Brain microvascular endothelial cell (primary cell): ENCODE data around the gene L1CAM.
A peak's percentile ranks its signal among the peaks of the same experiment; 100 is the strongest.
"Not testable (repeated sequence)": the region's sequence is repeated elsewhere in the genome, so short reads cannot be mapped to it uniquely, and the experiment has no call there.

ENCODE experiments used
- DNase-seq: peaks from one replicate; pipeline ENCODE4 v3.0.0-alpha.2; 2020
- H3K27ac ChIP-seq: fragments of 250-450 bp; sonication (Bioruptor Pico); 2 replicates; pipeline ENCODE4 v1.5.1; 2020; ENCODE audit warnings: mild to moderate bottlenecking, moderate library complexity
- H3K27me3 ChIP-seq: fragments of 250-450 bp; sonication (Bioruptor Pico); replicated peaks from 2 replicates; pipeline ENCODE4 v1.5.1; 2020; ENCODE audit warnings: mild to moderate bottlenecking
- H3K36me3 ChIP-seq: fragments of 250-450 bp; sonication (Bioruptor Pico); replicated peaks from 2 replicates; pipeline ENCODE4 v1.5.1; 2020; ENCODE audit warnings: mild to moderate bottlenecking
- H3K4me3 ChIP-seq: 2 replicates; pipeline ENCODE4 v1.5.1; 2011; ENCODE audit warnings: low read depth, mild to moderate bottlenecking, control low read depth, low read length, moderate library complexity
- CTCF ChIP-seq: IDR thresholded peaks from 2 replicates; pipeline ENCODE4 v1.5.1; 2011; ENCODE audit warnings: low read depth, mild to moderate bottlenecking, moderate library complexity, low read length, control low read depth, inconsistent platforms; ENCODE audit errors: missing control alignments
- in situ Hi-C: cut with HindIII; loops from 2 replicates; pipeline ENCODE4 v1.10.0; 2017; ENCODE audit warnings: low sequenced_read_pairs, low pct_ligation_motif_present

Gene L1CAM

GRCh38 chrX:153819384-153820040 lies 66.5 kb downstream of the L1CAM start:
- no peak overlapping the region for H3K27ac ChIP-seq
- in situ Hi-C loops = no loop called here

GRCh38 chrX:153818571-153819383 lies 67.2 kb downstream of the L1CAM start:
- TF ChIP-seq CTCF = no peak
- Histone ChIP-seq H3K4me3 (peak overlapping the region; percentile 35), H3K27ac (no peak overlapping the region), H3K27me3 (no peaks in the 10 kb centered on the region), H3K36me3 (no peaks in the 10 kb centered on the region)
- no peak for DNase-seq
- in situ Hi-C loops = no loop called here

More at GRCh38 chrX:153819384-153820040, 66.5 kb downstream of the L1CAM start:
- Histone ChIP-seq H3K36me3 (no peaks in the 10 kb centered on the region), H3K27me3 (no peaks in the 10 kb centered on the region), H3K4me3 (peak overlapping the region; percentile 35)
- no peak for DNase-seq
- no peak for TF ChIP-seq CTCF

GRCh38 chrX:153818064-153818463 lies 67.9 kb downstream of the L1CAM start:
- H3K36me3 ChIP-seq, in situ Hi-C loops, H3K4me3 ChIP-seq, H3K27ac ChIP-seq, DNase-seq, H3K27me3 ChIP-seq: not testable (repeated sequence)

GRCh38 chrX:153816831-153817690 lies 68.9 kb downstream of the L1CAM start:
- no peak overlapping the region for H3K27ac ChIP-seq
- no peak for DNase-seq
- no peak overlapping the region for H3K4me3 ChIP-seq
- no peaks in the 10 kb centered on the region for H3K27me3 ChIP-seq
- TF ChIP-seq CTCF = no peak
- no peaks in the 10 kb centered on the region for H3K36me3 ChIP-seq
- in situ Hi-C loops = no loop called here

GRCh38 chrX:153814591-153815315 lies 71.2 kb downstream of the L1CAM start:
- in situ Hi-C loops = no loop called here
- no peaks in the 10 kb centered on the region for H3K36me3 ChIP-seq
- no peaks in the 10 kb centered on the region for H3K27me3 ChIP-seq
- no peak for DNase-seq
- H3K4me3 ChIP-seq = no peak overlapping the region
- no peak for TF ChIP-seq CTCF
- H3K27ac ChIP-seq = no peak overlapping the region
